NCI-H69 (cell line): ENCODE data around the gene SHC1.

ENCODE experiments used
- DNase-seq: peaks from one replicate; lab custom pipeline; 2025; lab: John Stamatoyannopoulos, UW

Gene SHC1

GRCh38 chr1:154937085-154937987 lies 33.2 kb downstream of the SHC1 start:
- peak; percentile 96 for DNase-seq

DNA sequence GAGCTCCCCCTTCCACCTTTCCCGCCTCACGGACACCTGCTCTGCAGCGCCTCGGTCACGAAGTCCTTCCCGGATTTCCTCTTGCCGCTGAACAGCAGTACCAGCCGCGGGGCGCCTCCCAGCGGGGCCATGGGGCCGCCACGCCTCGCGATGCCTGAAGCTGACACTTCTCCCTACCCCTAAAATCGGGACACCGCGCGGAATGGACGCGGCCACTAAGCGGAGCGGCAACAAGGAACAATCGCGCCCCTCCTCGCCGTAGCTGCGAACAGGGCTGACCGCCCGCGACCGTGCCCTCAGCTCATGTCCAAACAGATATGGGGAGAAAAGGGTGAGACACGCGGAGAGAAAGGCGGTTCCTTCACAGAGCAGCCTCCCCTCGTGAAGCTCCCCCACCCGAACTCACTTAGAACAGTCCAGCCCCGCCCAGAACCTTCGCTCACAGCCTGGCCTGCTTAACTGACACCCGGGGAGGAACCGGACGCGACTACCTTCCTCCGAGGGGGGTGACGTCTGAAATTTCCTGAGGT lies 33.9 kb downstream of the SHC1 start, which contains the start of gene PMVK:
PMVK (minus strand) TSS at position 165 of the 530 bp plus-strand sequence; CDS start at position 131, 34 bp downstream.
- DNase-seq, result peak; percentile 98

GRCh38 chr1:154935749-154936554 lies 34.6 kb downstream of the SHC1 start:
- DNase-seq, result no peak

- no peak for DNase-seq
These were observed 36.1 kb downstream of the SHC1 start for GRCh38 chr1:154934358-154934948.

DNA sequence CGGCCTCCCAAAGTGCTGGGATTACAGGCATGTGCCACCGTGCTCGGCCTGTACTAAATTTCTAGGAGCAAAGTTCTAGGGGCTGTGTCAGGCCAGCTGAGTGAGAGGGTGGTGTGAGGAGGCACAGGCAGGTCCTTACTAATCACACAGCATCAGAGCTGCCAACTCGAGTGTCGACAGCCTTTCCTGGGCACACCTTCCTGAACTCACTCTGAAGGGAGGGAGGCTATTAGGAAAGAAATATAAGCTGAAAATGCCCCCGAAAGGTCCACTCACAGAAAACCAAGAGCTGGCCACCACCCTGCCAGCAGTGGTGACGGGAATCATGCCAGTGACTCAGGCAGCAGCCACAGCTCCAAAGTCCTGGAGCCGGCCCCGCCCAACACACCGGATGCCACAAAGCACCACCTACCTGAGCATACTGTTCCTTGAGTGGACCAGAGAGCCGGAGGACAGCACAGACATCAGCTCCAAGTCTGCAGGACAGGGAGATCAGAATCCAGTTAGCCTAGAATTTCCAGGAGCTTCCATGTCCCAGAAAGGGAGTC lies 38.5 kb downstream of the SHC1 start:
- no peak for DNase-seq

DNA sequence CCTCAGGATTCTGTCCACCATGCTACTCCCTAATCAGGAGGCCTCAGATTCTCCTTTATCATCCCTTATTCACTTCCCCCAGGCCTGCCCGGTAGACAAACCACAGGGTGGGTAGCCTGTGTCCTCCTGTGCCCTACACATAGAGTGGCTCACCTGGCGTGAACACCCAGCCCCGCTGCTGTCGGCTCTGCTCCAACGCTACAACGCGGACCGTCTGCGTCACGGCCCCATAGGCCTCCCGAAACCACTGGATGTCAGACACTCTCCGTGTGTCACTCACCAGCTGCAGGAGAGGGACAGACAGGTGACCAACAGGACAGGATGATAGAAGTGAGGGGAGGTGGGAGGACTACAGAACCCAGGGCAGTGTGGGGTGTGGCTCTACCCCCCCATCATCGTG lies 44.3 kb downstream of the SHC1 start:
- no peak for DNase-seq

- no peak for DNase-seq
These were observed 45.0 kb downstream of the SHC1 start for GRCh38 chr1:154925335-154926170.

GRCh38 chr1:154923695-154924094 lies 46.9 kb downstream of the SHC1 start:
- no peak for DNase-seq

- DNase-seq, result peak; percentile 55
These were observed 57.3 kb downstream of the SHC1 start for GRCh38 chr1:154913273-154913672.

DNA sequence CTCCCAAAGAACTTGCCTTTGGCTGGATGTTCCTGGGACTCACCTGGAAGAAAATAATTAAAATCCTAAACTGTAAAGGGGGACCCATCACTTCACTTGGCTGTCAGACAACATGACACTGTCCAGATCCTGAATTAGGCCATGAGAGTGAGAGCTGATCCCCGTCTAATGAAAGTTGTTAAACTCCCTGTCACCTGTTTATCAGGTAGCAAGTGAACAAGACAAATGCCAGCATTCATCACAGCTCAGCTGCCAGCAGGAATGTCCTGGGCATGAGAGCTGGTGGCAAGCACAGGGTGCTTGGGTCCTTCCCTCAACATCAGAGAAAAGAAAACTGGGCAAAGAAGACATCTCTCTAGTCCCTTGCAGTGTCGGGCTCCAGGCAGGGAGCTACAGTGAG lies 57.8 kb downstream of the SHC1 start:
- no peak for DNase-seq
